H1 (cell line): ENCODE measurements around the gene KCTD4.

Source experiments
- BRCA1 ChIP-seq: IDR thresholded peaks from 2 replicates; pipeline ENCODE4 v1.6.1; 2012; ENCODE audit warnings: low read depth, low read length, improper control_type of control experiment
- CHD2 ChIP-seq: IDR thresholded peaks from 2 replicates; pipeline ENCODE4 v1.6.1; 2012; ENCODE audit warnings: low read length, improper control_type of control experiment
- CTCF ChIP-seq, 3 experiments: IDR thresholded peaks; 1 replicate in 2 of 3; 2 replicates in 1 of 3; pipeline versions ENCODE4 v1.5.1 to v1.6.1; 2011; ENCODE audit warnings: low read length in 3 of 3, mild to moderate bottlenecking in 3 of 3, inconsistent platforms in 2 of 3, low read depth in 1 of 3, moderate library complexity in 1 of 3; ENCODE audit not compliant: insufficient read depth in 1 of 3; ENCODE audit errors: control extremely low read depth in 1 of 3
- POLR2A ChIP-seq, 2 experiments: IDR thresholded peaks; 1 replicate in 1 of 2; 2 replicates in 1 of 2; pipeline ENCODE4 v1.6.1; 2011; ENCODE audit warnings: low read depth in 2 of 2, low read length in 2 of 2, mild to moderate bottlenecking in 2 of 2; ENCODE audit errors: control extremely low read depth in 1 of 2
- TEAD4 ChIP-seq: IDR thresholded peaks from 2 replicates; pipeline ENCODE4 v1.6.1; 2012; ENCODE audit warnings: low read depth, low read length, inconsistent platforms, mixed read lengths
- ZNF274 ChIP-seq: IDR thresholded peaks from 2 replicates; pipeline ENCODE4 v1.7.0; 2012; ENCODE audit warnings: low read length, borderline replicate concordance; ENCODE audit errors: extremely low read depth

- no peak for TF ChIP-seq CTCF (IDR thresholded peaks at IDR 0.05; ENCODE audit: control extremely low read depth in 1 of 3, insufficient read depth in 1 of 3, low read depth in 1 of 3, low read length in 3 of 3)
- no peak for TF ChIP-seq ZNF274
- no peak for TF ChIP-seq BRCA1
- no peak for TF ChIP-seq CHD2
- no peak for TF ChIP-seq TEAD4
- TF ChIP-seq POLR2A (IDR thresholded peaks at IDR 0.05; ENCODE audit: control extremely low read depth in 1 of 2, low read depth in 2 of 2, low read length in 2 of 2), result no peak
Measured at GRCh38 chr13:45196622-45197021, 4.2 kb downstream of the KCTD4 start.
